Measurements from ENCODE around the gene MLPH.

Gene MLPH

GRCh38 chr2:237524631-237525030 is 37.6 kb downstream of the MLPH start:
- DNase-seq (ENCODE audit: low spot score), result no peak

DNA sequence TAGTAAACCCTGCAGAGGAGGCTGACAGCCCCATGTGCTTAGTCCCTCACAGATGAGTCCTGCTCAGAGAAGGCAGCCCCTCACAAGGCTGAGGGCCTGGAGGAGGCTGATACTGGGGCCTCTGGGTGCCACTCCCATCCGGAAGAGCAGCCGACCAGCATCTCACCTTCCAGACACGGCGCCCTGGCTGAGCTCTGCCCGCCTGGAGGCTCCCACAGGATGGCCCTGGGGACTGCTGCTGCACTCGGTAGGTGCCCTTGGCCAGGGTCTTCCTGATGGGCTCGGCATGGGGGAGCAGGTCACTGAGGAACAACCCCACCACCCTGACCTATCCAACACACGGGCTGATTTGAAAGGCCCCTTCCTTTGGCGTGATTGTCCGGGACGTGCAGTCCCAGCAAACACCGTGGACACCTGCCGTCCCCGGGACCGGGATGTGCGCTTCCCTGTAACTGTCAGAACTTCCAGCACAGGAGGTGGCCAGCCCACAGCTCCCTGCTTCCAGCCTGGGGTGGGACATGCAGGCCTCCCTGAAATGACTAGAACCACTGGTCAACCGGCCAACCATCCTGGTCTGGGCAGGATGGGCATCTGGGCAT is 38.6 kb downstream of the MLPH start:
- no peak for DNase-seq (ENCODE audit: low spot score)

- DNase-seq (ENCODE audit: low spot score), result no peak
Observed at GRCh38 chr2:237527233-237527632, 40.2 kb downstream of the MLPH start.

GRCh38 chr2:237527766-237528165 is 40.7 kb downstream of the MLPH start:
- DNase-seq (ENCODE audit: low spot score), result no peak

DNA sequence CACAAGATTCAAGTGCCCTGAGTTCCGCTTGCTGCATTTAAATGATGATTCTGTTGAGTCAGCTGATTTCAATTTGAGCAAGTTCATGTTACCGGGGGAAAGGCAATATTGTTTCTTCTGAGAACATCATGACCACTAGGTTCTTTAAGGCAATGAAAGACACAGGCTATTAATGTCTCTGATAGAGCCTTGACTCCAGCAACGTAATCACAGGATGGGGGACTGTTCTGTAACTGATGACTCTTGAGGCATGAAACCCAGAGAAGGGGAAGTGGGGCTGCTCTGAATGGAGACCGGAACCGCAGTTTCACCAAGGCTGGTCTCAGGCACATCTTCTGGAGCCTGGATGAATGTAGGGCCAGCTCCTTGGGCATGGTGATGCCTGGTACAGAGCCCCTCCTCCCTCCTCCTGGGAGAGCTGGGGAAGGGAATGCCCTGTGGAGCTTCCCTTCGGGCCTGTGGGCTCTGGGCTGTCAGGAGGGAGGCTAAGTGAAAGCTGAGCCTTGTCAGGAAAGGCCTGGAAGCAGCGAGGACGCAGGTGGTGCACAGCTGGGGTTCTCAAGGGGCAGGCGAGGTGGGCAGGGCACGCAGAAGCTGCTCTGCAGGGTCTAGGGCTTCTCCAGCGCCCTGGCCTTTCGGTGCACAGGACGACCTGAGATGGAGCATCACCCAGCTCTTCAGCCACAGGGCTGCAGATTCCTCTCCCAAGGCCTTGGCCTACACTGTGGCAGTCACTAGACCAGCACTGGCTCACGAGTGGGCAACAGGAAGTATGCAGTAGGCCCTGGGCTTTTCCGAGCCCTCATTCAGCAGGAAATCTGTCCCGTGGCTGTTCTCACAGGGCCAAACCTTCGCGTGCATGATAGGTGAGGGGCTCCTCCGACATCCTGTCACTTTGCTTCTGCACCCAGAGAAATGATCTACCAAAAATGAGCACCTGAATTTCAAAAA is 42.7 kb downstream of the MLPH start:
- no peak for DNase-seq (ENCODE audit: low spot score)

- DNase-seq (ENCODE audit: low spot score), result no peak
Observed at GRCh38 chr2:237530472-237531433, 43.7 kb downstream of the MLPH start.

DNA sequence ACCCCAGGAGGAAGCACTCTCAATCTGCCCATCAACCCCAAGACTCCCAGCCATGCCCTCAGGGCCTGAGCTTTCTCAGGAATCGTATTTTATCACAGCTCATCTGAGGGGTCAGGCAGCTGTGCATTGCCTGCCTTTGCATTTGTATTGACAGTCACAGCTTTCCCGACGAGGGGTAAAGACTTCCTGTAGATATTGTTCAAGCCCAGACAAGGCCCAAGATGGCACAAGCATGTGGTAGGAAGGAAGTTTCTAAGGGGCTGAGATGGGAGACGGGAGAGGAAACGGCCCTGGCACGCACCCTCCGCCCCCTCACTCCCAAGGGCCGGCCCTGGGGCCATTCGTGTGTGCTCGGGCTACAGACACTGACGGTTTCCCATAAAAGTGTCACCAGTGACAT is 45.1 kb downstream of the MLPH start:
- no peak for DNase-seq (ENCODE audit: low spot score)

DNA sequence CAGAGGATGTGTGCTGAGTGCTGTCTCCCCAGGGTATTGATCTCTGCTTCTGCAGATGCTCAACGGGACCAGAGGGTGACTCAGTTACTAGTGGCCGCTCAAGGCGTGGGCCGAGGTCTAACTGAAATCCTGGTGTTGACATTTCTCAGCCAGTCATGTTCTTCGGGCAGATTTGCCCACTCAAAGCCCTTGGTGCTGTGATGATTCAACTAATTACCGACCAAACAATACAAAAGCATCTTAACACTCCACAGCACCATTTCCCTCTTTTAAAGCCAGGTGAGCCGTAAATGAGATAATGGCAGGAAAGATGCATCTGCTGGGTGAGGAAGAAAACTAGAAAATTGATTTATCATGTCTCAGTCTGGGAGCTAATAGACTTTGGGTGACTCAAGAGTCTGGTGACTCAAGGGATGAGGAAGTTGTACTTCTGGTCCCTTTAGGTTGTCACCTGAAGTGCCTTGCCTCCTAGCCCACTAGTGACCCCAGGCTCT is 46.7 kb downstream of the MLPH start:
- DNase-seq (ENCODE audit: low spot score), result no peak

GRCh38 chr2:237534380-237534779 is 47.3 kb downstream of the MLPH start:
- DNase-seq (ENCODE audit: low spot score), result no peak

DNA sequence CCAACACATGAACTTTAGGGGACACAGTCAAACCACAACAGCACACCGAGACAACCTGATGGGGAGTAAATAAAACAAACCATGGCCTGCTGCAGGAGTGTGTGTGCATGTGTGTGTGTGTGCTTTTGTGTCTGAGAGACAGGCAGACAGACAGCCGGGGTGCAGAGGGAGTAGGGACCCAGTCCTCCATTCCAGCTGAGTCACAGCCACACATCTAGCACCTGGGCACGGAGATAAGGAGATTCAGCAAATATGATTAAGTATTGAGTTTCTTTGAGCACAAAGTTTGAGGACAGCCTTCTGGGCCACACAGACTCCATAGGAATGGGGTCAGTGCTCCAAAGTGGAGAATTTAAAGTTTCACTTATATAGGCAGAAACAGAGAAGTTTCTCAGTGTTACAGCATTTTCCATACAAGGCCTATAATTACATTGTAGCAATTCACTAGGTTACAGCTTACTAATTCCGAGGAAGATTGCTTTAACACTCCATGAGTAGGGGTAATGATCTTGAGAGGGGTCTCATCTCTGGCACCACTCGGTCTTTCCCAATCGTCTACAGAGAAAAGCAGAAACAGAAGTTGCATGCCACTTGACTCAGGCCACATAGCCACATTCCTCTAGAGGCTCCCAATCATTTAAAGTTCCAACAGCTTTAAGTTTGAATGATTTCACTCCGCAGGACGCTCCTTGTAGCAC is 48.5 kb downstream of the MLPH start:
- DNase-seq (ENCODE audit: low spot score), result no peak

- DNase-seq (ENCODE audit: low spot score), result no peak
Observed at GRCh38 chr2:237536083-237536415, 49.0 kb downstream of the MLPH start.

DNA sequence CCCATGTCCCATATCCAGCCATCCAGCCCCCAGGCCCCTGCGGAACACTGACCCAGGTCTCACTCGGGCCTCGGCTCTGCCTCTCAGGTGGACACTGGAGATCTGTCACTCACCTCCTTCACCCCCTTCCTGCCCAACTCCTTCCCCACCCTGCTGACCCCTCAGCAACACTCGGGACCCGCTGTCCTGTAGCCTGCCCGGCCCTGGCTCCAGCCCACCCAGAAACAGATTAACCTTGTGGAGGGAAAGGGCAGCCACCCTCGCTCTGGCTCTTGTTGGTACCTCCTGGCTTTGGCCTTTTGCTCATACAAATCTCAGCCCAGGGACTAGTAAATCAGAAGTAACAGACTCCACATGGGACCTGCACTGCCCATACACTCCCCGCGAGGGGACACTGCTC is 49.6 kb downstream of the MLPH start:
- DNase-seq (ENCODE audit: low spot score), result no peak

DNA sequence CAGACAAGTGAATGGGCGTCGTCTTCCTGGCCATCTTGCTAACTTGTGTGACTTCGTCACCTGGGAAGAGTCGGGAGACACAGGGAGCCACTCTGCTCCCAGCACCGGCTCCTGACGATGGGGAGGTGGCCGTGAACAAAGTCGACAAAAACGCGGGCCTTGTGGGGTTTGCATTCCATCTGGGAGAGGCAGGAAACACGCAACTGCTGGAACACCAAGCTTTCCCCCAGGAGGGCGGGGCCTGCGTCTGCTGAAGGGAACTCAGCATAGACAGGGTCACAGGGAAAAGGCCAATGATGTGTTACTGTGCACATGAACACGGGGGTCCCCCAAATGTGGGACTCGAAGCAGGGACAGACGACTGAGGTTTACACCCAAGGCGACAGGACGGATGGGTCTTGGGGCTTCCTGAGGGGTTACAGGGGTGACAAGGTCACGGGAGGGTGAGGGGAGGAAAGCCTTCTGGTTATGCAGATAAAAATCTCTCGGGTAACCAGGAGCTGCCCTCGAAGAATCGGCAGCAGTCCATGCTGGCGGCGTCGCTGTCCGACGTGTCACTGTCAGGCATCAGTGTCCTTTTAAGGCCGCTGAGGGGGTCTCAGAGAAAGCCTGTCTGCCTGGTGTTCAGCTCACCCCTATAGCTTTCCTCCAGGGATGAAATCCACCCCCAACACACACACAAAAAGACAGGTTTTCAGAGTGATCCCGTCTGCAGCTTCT is 51.1 kb downstream of the MLPH start:
- DNase-seq (ENCODE audit: low spot score), result no peak

- DNase-seq (ENCODE audit: low spot score), result no peak
Observed at GRCh38 chr2:237538901-237539300, 51.9 kb downstream of the MLPH start.

DNA sequence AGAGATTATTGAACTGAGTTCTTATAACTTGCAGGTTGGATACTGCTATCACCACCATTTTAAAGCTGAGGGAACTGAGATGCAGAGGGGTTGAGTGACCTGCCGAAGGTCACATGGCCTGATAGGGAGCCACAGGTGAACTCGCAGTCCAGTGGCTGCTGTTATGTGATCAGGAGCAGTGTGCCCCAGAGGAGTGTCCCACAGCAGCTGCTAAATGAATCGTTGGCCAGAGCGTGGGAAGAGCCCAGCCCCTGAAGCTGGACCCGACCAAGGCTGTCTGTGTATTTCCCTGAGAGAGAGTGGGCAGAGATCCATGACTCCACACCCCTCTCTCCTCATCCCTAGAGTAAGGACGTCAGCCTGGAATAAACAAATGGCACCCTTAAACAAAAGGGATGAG is 52.6 kb downstream of the MLPH start:
- no peak for DNase-seq (ENCODE audit: low spot score)

DNA sequence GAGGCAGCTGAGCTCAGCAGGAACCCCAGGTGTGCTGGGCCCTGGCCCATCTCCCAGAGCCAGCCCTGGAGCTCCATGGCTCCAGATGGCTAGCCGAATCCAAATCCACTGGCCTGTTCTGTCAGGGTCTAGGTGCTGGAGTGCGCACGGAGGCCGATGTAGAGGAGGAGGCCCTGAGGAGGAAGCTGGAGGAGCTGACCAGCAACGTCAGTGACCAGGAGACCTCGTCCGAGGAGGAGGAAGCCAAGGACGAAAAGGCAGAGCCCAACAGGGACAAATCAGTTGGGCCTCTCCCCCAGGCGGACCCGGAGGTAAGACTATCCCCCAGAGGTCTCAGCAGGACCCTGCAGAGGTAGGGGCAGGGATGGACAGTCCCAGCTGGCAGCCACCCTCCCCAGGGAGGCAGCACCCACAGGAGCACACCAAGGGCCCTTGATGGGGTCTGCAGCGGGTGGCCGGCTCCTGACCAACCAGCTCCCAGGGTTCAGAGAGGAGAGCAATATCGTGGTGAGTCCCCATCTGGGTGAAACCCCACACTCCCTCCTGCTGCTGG is 53.2 kb downstream of the MLPH start:
- no peak for DNase-seq (ENCODE audit: low spot score)

DNA sequence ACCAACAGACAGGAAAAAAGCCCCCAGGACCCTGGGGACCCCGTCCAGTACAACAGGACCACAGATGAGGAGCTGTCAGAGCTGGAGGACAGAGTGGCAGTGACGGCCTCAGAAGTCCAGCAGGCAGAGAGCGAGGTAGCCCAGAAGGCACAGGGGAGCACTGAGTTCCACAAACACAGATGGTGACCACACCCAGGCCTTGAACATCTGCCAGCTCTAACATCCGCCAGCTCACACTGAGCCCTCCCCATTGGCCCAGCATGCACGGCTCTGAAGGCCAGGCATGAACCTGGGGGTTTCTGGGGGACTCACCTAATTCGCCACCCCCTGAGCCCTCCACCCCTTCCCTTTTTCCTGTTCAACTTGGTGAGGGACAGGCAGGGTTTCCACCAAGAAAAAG is 53.8 kb downstream of the MLPH start:
- DNase-seq (ENCODE audit: low spot score), result no peak

DNA sequence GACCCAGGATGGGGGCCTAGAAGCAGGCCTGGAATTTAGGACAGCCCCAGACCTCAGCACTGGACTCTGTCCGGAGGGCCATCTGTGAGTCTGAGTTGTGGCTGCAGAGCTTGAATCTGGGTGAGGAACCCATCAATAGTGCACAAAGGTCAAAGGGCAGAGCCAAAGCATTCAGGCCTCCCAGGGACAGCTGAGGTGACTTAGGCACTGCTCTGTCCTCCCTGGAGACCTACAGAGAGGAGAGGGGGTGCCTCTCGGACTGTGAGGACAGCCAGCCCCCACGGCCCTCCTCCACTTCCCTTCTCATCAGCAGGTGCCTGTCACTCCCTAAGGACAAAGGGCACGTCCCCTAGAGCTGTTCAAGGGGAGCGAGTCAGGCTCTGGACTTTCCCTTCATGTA is 54.2 kb downstream of the MLPH start:
- no peak for DNase-seq (ENCODE audit: low spot score)

DNA sequence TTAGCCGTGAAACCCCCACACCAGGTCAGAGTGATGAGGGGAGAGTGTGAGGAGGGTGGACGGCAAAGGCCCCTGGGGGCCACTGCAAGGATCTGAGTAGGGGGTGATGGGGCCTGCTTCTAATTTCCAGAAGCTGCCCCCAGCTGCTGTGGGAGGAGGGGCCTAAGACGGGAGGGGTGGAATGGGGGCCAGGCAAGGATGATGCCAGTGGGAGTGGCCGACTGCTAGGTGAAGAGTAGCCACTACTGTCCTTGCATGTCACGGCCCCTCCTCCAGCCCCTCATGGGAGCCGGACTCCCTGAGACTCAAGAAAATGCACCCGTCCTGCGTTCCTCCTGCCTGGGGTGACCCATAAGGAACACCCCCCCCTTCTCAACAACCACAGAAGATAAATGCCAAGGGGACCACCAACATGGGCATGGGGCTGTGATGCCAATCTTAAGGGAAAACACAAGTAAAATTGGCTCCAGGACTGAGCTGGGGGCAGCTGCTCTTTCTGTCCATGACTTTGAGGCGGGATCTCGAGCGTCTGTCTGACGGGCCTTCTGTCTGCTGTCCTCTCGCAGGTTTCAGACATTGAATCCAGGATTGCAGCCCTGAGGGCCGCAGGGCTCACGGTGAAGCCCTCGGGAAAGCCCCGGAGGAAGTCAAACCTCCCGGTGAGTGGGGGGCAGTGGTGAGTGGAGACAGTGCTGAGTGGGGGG is 55.1 kb downstream of the MLPH start:
- DNase-seq (ENCODE audit: low spot score), result no peak
